GM10266 (cell line): ENCODE results near the gene GIPC3.

Source experiments
- DNase-seq: peaks from one replicate; pipeline ENCODE4 v3.0.0; 2012; ENCODE audit errors: extremely low spot score
- CTCF ChIP-seq: IDR thresholded peaks from 2 replicates; pipeline ENCODE4 v1.5.1; 2012; ENCODE audit warnings: mild to moderate bottlenecking, low read depth; ENCODE audit not compliant: control insufficient read depth, insufficient read depth; ENCODE audit errors: missing control alignments

Gene GIPC3, protein sequence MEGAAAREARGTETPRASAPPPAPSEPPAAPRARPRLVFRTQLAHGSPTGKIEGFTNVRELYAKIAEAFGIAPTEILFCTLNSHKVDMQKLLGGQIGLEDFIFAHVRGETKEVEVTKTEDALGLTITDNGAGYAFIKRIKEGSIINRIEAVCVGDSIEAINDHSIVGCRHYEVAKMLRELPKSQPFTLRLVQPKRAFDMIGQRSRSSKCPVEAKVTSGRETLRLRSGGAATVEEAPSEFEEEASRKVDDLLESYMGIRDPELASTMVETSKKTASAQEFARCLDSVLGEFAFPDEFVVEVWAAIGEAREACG

GRCh38 chr19:3585301-3586126 is at the start of gene GIPC3:
Gene GIPC3, plus strand, starts transcription at chr19:3585478. Its CDS starts 120 bp downstream, at chr19:3585598.
- no peak for DNase-seq
- no peak for TF ChIP-seq CTCF

- DNase-seq, result no peak
- no peak for TF ChIP-seq CTCF
Observed at GRCh38 chr19:3535563-3535965, 49.7 kb upstream of the GIPC3 start.

- no peak for TF ChIP-seq CTCF
- no peak for DNase-seq
Observed at GRCh38 chr19:3535981-3536380, 49.3 kb upstream of the GIPC3 start.

DNA sequence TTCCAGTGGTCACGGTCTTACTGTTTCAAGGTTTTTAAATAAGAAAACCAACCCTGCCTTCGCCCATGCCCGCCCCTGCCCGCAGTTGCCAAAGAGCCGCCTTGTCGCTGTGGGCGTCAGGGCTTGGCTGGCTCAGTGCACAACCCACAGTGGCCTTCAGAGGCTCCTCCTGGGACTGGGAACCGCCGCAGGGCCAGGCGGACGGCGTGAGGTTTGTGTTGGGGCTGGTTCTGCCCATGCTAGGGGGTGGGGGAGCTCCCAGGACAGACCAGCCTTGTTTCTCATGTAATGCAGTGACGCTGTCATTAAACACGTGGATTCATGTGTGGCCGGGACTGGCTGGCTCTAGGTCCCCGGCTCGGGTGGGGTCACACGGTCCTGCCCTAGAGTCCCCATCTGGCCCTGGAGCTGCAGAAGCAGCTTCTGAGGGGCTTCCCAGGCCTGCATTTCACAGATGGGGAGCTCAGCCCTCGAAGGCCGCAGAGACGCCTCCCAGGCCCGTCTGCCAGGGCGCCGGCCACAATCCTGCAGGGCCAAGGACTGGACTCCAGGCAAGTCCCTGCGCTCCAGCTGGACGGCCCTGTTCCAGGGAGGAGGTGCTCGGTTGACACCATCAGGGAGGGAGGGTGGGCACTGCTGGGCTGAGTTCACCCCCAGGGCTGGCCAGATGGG is 48.7 kb upstream of the GIPC3 start:
- TF ChIP-seq CTCF, result no peak
- DNase-seq, result no peak

GRCh38 chr19:3537101-3537437 is 48.2 kb upstream of the GIPC3 start:
- no peak for TF ChIP-seq CTCF
- DNase-seq, result no peak

GRCh38 chr19:3537438-3538240 is 47.6 kb upstream of the GIPC3 start:
- DNase-seq, result no peak
- no peak for TF ChIP-seq CTCF
